PFSK-1 (cell line): Measurements from ENCODE around the gene CX3CL1.

ENCODE experiments used
- FOXP2 ChIP-seq: optimal IDR thresholded peaks from 2 replicates; pipeline ENCODE3; 2011; ENCODE audit warnings: borderline replicate concordance, control low read depth, inconsistent platforms; ENCODE audit not compliant: insufficient read depth; ENCODE audit errors: extremely low read length, extremely low read depth
- POLR2AphosphoS5 ChIP-seq: IDR thresholded peaks from 2 replicates; pipeline ENCODE4 v1.6.1; 2012; ENCODE audit warnings: low read depth, mild to moderate bottlenecking, control low read depth, low read length, moderate library complexity
- REST ChIP-seq, 2 experiments: IDR thresholded peaks; 2 replicates each; pipeline versions ENCODE4 v1.6.1 to v1.8.0; 2011 to 2012; ENCODE audit warnings: low read depth in 2 of 2, low read length in 2 of 2, control low read depth in 1 of 2, inconsistent platforms in 1 of 2, mild to moderate bottlenecking in 1 of 2, moderate library complexity in 1 of 2; ENCODE audit not compliant: insufficient read depth in 1 of 2
- SIN3A ChIP-seq: IDR thresholded peaks from 2 replicates; pipeline ENCODE4 v1.6.1; 2012; ENCODE audit warnings: mild to moderate bottlenecking, low read length, moderate library complexity, borderline replicate concordance; ENCODE audit not compliant: insufficient read depth
- TAF1 ChIP-seq: IDR thresholded peaks from 2 replicates; pipeline ENCODE4 v1.6.1; 2012; ENCODE audit warnings: low read length, control low read depth, borderline replicate concordance; ENCODE audit not compliant: insufficient read depth

CX3CL1 gene

GRCh38 chr16:57432505-57432904 is 60.2 kb downstream of the CX3CL1 start:
- TF ChIP-seq TAF1 (no peak), REST (IDR thresholded peaks at IDR 0.05; ENCODE audit: insufficient read depth in 1 of 2, low read depth in 2 of 2, low read length in 2 of 2) (no peak), POLR2AphosphoS5 (no peak), FOXP2 (no peak), SIN3A (no peak)

- no peak for TF ChIP-seq SIN3A
- no peak for TF ChIP-seq FOXP2
- no peak for TF ChIP-seq REST (IDR thresholded peaks at IDR 0.05; ENCODE audit: insufficient read depth in 1 of 2, low read depth in 2 of 2, low read length in 2 of 2)
- no peak for TF ChIP-seq POLR2AphosphoS5
- no peak for TF ChIP-seq TAF1
Observed at GRCh38 chr16:57432989-57433388, 60.7 kb downstream of the CX3CL1 start.

- no peak for TF ChIP-seq REST (IDR thresholded peaks at IDR 0.05; ENCODE audit: insufficient read depth in 1 of 2, low read depth in 2 of 2, low read length in 2 of 2)
- TF ChIP-seq TAF1 = no peak
- no peak for TF ChIP-seq SIN3A
- no peak for TF ChIP-seq FOXP2
- TF ChIP-seq POLR2AphosphoS5 = no peak
Observed at GRCh38 chr16:57434003-57434402, 61.7 kb downstream of the CX3CL1 start.
